ENCODE results near the gene DNAH17. TPM values are rescaled to one million over a fixed set of nuclear protein-coding genes. Genes with fewer than 3 reads are reported as not detected.

Gene DNAH17
- polyA plus RNA-seq, 3 donors = 1.9 to 4.5 (median 2.4) TPM

GRCh38 chr17:78532311-78532710 is 44.9 kb downstream of the DNAH17 start:
- DNase-seq (ENCODE audit: extremely low read depth in 1 of 11, low read depth in 9 of 11, low spot score in 4 of 11) = no peak

GRCh38 chr17:78530675-78531074 is 46.5 kb downstream of the DNAH17 start:
- no peak for DNase-seq (ENCODE audit: extremely low read depth in 1 of 11, low read depth in 9 of 11, low spot score in 4 of 11)

GRCh38 chr17:78529871-78530670 is 47.1 kb downstream of the DNAH17 start:
- no peak for DNase-seq (ENCODE audit: extremely low read depth in 1 of 11, low read depth in 9 of 11, low spot score in 4 of 11)

- DNase-seq (ENCODE audit: extremely low read depth in 1 of 11, low read depth in 9 of 11, low spot score in 4 of 11) = no peak
Measured at GRCh38 chr17:78529251-78529650, 47.9 kb downstream of the DNAH17 start.

- no peak for DNase-seq (ENCODE audit: extremely low read depth in 1 of 11, low read depth in 9 of 11, low spot score in 4 of 11)
Measured at GRCh38 chr17:78528541-78528940, 48.7 kb downstream of the DNAH17 start.

DNA sequence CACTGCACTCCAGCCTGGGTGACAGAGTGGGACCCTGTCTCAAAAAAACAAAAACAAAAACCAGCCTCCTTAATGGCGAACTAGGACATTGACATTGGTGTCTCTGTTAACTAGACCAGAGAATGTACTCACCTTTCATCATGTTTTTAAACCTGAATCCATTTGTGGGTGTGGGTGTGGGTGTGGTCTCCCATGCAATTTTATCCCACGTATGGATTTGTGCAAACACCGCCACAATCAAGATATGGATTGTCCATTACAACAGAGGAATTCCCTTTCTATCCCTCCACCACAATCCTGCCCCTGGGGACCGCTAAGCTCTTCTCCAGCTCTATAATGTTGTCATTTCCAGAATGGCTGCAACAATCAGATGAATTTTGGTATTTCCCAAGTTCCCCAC is 49.9 kb downstream of the DNAH17 start:
- no peak for DNase-seq (ENCODE audit: extremely low read depth in 1 of 11, low read depth in 9 of 11, low spot score in 4 of 11)

- no peak for DNase-seq (ENCODE audit: extremely low read depth in 1 of 11, low read depth in 9 of 11, low spot score in 4 of 11)
Measured at GRCh38 chr17:78526231-78527025, 50.8 kb downstream of the DNAH17 start.

DNA sequence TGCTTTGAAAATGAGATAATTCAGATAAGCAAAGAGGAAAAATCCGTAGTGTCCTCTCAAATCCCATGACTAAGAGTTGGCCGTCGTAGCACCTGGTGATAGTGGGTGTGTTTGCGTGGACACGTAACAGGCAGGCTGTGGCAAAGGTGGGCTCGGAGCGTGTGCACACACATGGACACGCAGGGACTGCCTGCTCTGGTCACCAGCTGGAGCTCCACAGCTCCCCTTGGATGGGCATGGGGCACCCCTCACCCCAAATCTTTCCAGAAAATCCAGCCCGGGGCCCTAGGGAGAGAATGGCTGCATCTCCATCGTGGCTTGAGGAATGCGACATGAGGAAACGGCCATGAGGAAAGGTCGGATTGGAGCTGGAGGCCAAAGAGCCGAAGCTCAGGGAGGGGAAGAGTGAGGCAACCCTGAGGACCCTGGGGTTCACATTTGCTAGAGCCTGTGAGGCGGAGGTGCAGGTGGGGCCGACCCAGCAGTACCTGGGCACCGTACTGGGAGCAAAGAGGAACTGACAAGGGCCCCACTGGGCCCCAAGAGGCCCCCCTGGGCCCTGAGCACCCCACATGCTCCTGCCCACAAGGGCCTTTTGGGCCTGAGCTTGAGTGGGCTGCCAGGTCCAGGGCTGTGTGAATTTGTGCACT is 51.6 kb downstream of the DNAH17 start:
- no peak for DNase-seq (ENCODE audit: extremely low read depth in 1 of 11, low read depth in 9 of 11, low spot score in 4 of 11)

- no peak for DNase-seq (ENCODE audit: extremely low read depth in 1 of 11, low read depth in 9 of 11, low spot score in 4 of 11)
Measured at GRCh38 chr17:78524870-78525510, 52.2 kb downstream of the DNAH17 start.

GRCh38 chr17:78523934-78524655 is 53.1 kb downstream of the DNAH17 start:
- no peak for DNase-seq (ENCODE audit: extremely low read depth in 1 of 11, low read depth in 9 of 11, low spot score in 4 of 11)

DNA sequence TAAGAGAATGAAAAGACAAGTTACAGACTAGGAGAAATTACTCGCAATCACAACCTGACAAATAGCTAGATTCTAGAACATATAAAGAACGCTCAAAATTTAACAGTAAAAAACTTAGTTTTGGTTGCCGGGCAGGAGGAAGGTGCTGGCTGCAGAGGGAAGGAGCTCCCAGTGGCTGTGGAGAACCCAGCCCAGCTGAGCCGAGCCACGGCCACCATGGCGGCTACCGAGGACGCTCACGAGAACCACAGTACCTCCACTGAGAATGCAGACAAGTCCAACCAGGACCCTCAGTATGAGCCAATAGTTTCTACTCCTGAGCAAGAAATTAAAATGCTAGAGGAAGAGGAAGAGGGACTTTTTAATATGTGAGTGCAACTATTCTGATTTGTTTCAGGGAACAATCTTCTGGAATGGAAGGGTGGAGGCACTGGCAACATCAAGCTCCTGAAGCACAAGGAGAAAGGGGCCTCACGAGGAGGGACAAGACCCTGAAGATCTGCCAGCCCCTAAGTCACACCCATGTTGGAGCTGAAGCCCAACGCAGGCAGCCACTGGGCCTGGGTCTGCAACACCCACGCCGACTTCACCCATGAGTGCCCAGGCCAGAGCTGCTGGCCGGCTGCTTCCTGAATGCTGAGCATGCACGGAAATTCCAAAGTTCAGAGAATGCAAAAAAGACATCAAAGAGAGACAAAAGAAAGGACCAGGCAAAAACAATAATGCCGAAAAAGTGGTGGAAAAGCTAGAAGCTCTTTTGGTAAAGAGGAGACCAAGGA is 55.0 kb downstream of the DNAH17 start:
- DNase-seq (ENCODE audit: extremely low read depth in 1 of 11, low read depth in 9 of 11, low spot score in 4 of 11) = no peak

DNA sequence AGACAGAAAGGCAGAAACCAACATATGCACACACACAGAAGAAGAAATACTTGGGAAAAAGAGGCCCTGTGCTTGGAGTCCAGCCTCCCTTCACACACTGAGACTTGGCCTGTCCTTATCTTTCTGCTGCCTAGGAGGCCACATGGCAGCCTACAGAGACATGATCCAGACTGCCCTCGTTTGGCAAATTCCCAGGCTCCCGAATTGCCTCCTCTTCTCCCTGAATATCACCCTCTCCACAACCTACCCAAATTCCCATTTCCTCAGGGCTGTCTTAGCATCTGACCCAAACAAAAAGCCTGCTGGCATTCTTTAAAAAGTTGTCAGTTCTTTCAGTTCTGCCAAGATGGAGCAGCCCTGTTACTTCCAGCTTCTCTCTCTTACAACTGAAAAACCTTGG is 59.8 kb downstream of the DNAH17 start:
- no peak for DNase-seq (ENCODE audit: extremely low read depth in 1 of 11, low read depth in 9 of 11, low spot score in 4 of 11)

DNA sequence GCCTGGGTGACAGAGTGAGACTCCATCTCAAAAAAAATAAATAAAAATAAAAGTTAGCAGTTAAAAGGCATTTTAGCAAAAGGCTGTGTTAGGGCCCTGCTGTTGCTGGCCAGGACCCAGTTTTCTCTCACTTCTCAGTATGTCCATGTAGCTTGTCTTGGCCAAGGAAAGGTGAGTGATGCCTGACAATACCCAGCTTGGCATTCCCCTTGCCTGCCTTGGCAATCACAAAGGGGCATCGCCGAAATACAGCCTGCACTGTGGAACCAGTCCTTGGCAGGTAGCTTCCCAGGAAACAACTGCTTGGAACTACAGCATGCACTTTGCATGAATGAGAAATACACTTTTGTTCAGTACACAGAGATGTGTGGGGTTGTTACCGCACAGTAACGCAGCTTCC is 61.7 kb downstream of the DNAH17 start:
- no peak for DNase-seq (ENCODE audit: extremely low read depth in 1 of 11, low read depth in 9 of 11, low spot score in 4 of 11)

DNA sequence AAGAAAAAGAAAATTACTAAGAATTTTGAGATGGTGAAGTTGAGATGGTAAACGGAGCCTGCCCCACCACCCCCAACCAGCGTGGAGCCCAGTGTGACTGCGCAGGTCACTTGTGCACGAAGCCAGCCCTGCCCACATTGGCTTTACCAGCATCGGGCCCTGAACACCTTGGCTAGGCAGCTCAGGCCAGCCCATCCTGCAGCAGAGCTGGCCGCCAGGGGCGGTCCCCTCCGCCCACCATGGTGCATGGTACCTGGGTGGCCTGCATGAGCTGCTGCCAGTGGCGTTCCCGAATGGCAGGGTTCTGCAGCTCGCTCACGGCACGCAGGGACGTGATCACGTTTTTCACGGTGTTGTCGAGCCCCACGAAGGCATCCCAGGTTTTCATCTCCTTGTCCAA is 62.7 kb downstream of the DNAH17 start:
- DNase-seq (ENCODE audit: extremely low read depth in 1 of 11, low read depth in 9 of 11, low spot score in 4 of 11) = no peak

- DNase-seq (ENCODE audit: extremely low read depth in 1 of 11, low read depth in 9 of 11, low spot score in 4 of 11) = no peak
Measured at GRCh38 chr17:78512976-78513375, 64.2 kb downstream of the DNAH17 start.

- no peak for DNase-seq (ENCODE audit: extremely low read depth in 1 of 11, low read depth in 9 of 11, low spot score in 4 of 11)
Measured at GRCh38 chr17:78510141-78511075, 66.8 kb downstream of the DNAH17 start.

DNA sequence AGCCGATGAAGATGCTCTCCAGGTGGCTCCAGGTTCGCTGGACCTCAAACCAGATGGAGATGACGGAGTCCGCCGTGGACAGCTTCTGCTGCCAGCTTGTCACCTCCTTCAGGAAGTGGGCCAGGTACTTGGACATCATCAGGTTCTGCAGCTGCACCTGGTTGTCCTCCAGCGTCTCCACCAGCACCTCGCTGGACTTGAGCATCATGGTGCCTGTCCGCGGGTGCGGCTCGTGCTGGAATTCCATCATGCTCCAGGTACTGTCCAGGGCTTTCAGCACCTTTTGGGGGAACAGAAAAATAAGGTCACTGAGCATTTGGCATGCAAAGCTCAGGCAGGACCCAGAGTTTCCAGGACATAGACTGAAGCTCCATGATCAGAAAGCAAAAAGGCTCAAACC is 69.7 kb downstream of the DNAH17 start:
- DNase-seq (ENCODE audit: extremely low read depth in 1 of 11, low read depth in 9 of 11, low spot score in 4 of 11) = no peak
